GM12891 (cell line): ENCODE results near the gene SYNM.

Experiments used
- DNase-seq: peaks from one replicate; pipeline ENCODE4 v3.0.0; 2011; ENCODE audit warnings: low spot score; ENCODE audit not compliant: insufficient read length
- FAIRE-seq: peaks from 2 replicates; lab custom pipeline; 2011; peaks lifted over from hg19 to GRCh38; lab: Jason Lieb, UNC
- PAX5 ChIP-seq: IDR thresholded peaks from 2 replicates; pipeline ENCODE4 v1.6.1; 2011; ENCODE audit warnings: low read length, moderate library complexity, mild to moderate bottlenecking; ENCODE audit not compliant: insufficient read depth, severe bottlenecking
- POLR2A ChIP-seq: IDR thresholded peaks from 2 replicates; pipeline ENCODE4 v1.6.1; 2011; ENCODE audit warnings: low read depth, low read length, control low read depth
- POLR2AphosphoS5 ChIP-seq: IDR thresholded peaks from 2 replicates; pipeline ENCODE4 v1.6.1; 2011; ENCODE audit warnings: low read depth, low read length, control low read depth
- POU2F2 ChIP-seq: IDR thresholded peaks from 2 replicates; pipeline ENCODE4 v1.6.1; 2011; ENCODE audit warnings: low read depth, mild to moderate bottlenecking, control low read depth, low read length, moderate library complexity
- SPI1 ChIP-seq: IDR thresholded peaks from 2 replicates; pipeline ENCODE4 v1.6.1; 2011; ENCODE audit warnings: low read depth, low read length, control low read depth
- TAF1 ChIP-seq: IDR thresholded peaks from 2 replicates; pipeline ENCODE4 v1.6.1; 2011; ENCODE audit warnings: low read depth, low read length, control low read depth

The SYNM gene

DNA sequence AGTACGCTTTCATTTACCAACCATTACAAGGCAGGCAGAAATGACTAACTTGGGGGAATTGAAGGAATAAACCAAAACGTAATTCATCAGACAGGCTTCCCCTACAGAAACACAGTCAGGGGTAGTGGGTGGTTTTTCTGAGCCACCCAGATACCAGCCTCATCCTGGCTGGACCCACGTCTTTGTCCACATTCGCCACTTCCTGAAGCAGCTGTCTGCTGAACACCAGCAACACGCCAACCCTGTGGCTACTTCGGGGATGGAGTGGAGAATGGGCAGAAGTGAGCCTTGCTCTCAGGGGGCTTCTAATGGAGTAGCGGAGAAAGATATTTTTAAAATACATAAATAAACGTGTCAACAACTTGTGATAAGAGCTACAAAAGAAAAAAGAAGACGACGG is 40.1 kb downstream of the SYNM start:
- TF ChIP-seq POLR2A (no peak), SPI1 (no peak), PAX5 (no peak), POU2F2 (no peak), POLR2AphosphoS5 (no peak), TAF1 (no peak)
- FAIRE-seq (no peak), DNase-seq (no peak)

DNA sequence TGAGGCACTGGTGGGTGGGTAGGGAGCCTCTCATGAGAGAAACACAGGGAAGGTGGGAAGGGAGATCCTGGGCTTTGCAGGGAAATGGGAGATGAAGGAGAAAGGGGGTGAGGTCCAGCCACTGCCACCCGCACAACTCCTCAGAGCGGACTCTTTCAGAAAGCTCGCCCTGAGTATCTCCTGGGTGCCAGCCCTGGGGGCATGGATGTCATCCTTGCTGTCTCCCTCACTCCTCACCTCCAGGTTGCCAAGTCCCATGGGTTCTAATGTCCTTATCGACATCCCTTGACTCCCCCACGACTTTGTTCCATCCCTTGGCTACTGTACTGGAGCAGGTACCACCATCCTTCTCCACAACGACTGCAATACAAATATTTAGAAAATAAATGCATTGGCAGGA is 40.9 kb downstream of the SYNM start:
- TF ChIP-seq POLR2AphosphoS5 (no peak), POLR2A (no peak), SPI1 (no peak), TAF1 (no peak), POU2F2 (no peak), PAX5 (no peak)
- no peak for FAIRE-seq
- DNase-seq: no peak

DNA sequence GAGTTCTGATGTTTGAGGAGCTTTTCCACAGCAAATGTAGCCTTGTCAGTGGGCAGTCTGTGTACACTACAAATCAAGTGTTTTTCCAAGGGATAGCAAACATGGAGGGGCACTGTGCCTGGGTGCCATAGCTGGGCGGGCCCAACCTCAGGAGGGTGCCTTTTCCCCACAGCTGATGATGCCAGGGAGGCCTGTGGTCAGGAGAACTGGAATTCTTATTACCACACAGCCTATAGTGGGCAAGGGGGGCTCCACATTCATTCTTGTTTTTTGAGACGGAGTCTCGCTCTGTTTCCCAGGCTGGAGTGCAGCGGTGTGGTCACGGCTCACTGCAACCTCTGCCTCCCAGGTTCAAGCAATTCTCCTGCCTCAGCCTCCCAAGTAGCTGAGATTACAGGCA is 41.8 kb downstream of the SYNM start:
- TF ChIP-seq TAF1 (no peak), POLR2A (no peak), POLR2AphosphoS5 (no peak), PAX5 (no peak), SPI1 (no peak), POU2F2 (no peak)
- no peak for FAIRE-seq
- no peak for DNase-seq

DNA sequence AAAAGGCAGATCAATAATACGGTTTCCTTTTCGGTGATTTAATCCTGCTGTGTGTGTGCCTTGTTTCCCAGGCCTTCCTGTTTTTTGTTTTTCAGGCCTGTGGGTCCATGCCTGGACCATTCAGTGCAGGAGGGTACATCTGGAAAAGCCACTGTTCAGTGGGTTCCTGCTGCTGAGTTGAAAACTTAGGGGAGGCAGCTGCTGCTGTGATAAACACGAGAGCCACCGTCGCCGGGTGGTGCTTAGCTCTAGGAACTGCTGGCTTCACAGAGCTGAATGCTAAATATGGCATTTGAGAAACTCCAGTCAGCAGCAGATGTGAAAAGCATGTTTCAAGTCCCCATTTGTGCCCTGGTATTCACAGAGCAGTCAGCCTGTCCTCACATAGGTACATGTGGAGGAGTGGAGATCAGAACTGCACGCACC is 44.0 kb downstream of the SYNM start:
- no peak for DNase-seq
- FAIRE-seq: no peak
- no peak for TF ChIP-seq PAX5
- no peak for TF ChIP-seq TAF1
- TF ChIP-seq POLR2AphosphoS5: no peak
- TF ChIP-seq POU2F2: no peak
- TF ChIP-seq SPI1: no peak
- TF ChIP-seq POLR2A: no peak

DNA sequence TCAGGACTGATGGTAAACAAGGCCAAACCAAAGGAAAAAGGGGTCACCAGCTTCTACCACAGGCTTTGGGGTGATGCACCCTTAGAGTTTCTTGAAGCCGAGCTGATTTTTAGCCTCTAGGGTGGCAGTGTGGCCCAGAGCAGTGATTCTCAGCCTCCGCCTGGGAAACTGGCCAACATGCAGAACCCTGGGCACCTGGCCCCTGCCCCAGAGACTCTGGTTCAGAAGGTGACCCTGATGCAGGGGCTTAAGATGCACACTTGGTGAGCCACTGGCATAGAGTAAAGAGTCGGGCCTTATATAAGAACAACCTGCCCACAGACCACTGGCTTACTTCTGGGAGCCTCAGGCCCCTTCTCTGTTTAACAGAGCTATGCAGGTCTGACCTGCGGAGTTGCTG is 44.5 kb downstream of the SYNM start:
- TF ChIP-seq POLR2A (no peak), PAX5 (no peak)
- no peak for DNase-seq
- no peak for FAIRE-seq

DNA sequence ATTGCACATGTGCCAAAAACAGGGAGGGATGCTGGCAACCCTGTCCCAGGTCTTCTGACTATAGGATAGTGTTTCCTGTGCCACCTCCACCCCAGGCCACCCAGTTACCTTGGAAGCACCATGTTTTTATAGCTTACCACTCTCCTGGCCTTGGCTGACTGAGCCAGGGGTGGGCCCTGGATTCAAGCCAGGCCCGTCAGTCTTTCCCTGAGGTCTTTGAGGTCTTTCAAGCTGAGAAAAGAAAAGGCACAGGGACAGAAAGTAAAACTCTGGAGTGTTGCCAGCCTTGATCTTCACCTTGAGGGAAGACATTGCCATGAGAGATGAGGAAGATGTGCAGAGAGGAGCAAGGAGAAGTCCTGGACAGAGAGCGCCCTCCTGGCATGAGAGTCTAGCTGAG is 46.3 kb downstream of the SYNM start:
- no peak for TF ChIP-seq TAF1
- no peak for TF ChIP-seq SPI1
- TF ChIP-seq PAX5: no peak
- TF ChIP-seq POLR2A: no peak
- no peak for TF ChIP-seq POLR2AphosphoS5
- no peak for TF ChIP-seq POU2F2
- DNase-seq (no peak), FAIRE-seq (no peak)

DNA sequence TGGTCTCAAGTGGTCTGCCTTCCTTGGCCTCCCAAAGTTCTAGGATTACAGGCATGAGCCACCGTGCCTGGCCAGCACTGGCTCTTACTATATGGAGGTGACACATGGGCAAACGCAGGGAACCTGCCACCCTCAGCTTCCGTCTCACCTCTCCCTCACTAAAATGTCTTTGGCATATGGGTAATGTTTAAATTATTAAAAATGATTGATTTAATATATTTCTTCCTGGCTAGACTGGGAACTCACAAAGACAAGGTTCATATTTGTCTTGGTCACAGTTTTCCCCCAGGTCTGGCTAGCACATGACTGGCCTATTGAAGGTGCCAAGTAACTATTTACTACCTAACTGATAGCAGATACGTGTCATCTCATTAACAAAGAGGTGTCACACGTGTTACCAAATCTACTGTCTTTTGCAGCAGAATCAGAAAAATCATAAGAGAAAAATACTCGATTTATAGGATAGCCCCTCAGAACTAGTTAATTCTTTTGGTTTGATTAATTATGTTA is 48.2 kb downstream of the SYNM start:
- no peak for DNase-seq
- TF ChIP-seq POLR2A: no peak
- no peak for TF ChIP-seq POU2F2
- no peak for TF ChIP-seq PAX5
- no peak for TF ChIP-seq POLR2AphosphoS5
- TF ChIP-seq TAF1: no peak
- TF ChIP-seq SPI1: no peak
- FAIRE-seq: no peak

DNA sequence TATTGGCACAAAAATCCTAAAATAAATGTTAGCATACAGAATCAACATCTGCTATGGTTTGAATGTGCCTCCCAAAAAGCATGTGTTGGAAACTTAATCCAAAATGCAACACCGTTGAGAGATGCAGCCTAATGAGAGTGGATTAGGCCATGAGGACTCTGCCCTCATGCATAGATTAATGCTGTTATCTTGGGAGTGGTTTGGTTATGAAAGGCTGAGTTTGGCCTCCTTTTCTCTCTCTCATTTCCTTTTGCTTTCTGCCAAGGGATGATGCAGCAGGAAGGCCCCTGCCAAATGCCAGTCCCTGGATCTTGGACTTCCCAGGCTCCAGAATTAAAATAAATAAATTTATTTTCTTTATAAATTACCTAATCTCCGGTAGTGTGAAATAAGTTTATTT is 49.4 kb downstream of the SYNM start:
- FAIRE-seq (no peak), DNase-seq (no peak)
- TF ChIP-seq POU2F2 (no peak), POLR2AphosphoS5 (no peak), TAF1 (no peak)

DNA sequence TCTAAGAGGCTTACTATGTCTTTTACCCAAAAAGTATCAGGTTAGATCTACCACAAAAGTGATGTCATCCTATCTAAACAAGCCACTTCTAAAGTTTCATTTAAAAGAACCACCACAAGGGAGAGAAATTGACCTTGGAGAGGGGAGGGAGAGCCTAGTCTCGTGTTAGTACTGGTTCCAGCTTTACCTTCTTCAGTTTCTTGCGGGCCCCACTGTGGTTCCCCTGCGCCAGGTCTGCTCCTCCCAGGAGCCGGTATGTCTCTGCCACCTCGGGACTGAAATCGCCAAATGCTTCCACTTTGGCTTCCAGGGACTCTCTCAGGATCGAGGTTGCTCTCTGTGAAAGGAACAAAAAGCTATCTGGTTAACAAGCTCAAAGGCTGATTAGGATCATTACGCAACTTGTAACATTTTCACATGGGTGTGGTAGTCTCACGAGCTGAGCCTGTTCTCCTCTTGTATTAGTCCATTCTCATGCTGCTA is 51.1 kb downstream of the SYNM start:
- FAIRE-seq: no peak

DNA sequence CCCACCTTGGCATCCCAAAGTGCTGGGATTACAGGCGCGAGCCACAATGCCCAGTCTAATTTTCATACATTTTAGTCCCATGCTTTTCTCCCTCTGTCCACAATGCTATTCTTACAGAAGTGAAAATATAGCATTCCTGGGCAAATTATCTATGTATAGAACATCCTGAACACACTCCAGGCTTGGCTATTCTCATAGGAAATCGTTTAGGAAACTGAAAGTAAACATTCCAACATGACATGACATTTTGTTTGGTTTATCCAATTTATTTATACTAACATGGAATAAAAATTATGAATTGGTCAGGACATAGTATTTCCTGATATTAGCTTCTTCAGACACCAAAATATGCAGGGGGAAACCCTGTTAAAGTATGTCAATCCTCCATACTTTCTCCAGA is 52.6 kb downstream of the SYNM start:
- no peak for TF ChIP-seq TAF1
- no peak for TF ChIP-seq POLR2AphosphoS5
- no peak for TF ChIP-seq SPI1
- no peak for TF ChIP-seq POLR2A
- TF ChIP-seq PAX5: no peak
- TF ChIP-seq POU2F2: no peak
- FAIRE-seq (no peak), DNase-seq (no peak)

More for the DNA sequence above, 51.1 kb downstream of the SYNM start:
- TF ChIP-seq POLR2A (no peak), SPI1 (no peak), POU2F2 (no peak), TAF1 (no peak), POLR2AphosphoS5 (no peak), PAX5 (no peak)
- DNase-seq: no peak
